Hippocampal formation (tissue), 2 donors: ENCODE data around the gene WIPF2.

ENCODE experiments used
- DNase-seq, 2 donors: peaks; one replicate each; lab custom pipeline; 2025; lab: John Stamatoyannopoulos, UW

Gene WIPF2

DNA sequence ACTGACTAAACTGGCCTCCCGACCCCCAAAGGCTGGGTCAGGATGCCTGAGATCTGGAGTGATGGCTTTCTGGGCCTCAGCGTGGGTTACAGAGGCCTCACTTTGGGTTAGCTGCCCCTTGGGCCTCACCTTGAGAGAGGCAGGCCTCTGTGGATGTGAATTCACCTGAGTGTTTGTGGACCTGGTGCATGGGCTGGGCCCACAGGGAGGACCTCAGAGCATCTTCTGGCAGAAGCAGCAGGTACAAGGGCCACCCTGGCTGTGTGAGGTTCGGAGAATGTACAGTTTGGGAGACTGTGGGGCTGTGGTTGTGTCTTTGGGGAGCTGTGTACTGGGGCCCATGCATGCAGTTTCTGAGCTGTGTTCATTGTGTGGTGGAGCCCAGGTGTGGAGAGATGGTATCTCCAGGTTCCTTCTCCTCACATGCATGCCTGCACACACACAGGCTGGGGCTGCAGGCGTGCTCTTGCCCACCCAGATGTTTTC, 108.2 kb downstream of the WIPF2 start:
- no peak for DNase-seq

DNA sequence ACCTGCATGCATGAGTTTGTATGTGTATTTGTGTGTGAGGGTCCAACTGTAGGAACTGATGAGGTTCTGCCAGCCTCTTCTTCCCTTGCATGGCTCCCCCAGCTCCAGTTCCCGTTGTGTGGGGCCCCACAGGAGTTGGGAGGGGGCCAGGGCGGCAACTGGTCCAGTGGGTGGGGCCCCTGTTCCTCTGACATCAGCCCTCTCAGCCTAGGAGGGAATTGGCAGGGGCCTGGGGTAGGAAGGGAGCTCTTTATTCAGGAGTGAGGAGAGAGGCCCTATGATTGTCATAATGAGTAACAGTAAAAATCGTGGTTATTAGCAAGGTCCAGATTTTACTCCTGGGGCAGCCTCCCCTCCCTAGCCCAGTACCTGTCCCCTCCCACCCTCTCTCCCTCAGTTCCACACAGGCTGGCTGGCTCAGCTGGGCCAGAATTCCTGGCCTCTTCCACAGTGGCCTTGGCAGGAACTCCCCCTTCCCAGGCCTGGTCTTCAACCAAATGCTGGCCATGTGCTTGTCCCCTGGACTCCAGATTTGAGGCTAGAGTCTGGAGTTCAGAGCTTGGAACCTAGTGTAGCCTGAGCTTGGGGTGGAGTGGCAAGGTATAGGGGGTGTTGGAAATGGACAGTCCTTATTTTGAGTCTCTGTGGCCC, 108.8 kb downstream of the WIPF2 start:
- DNase-seq: no peak

DNA sequence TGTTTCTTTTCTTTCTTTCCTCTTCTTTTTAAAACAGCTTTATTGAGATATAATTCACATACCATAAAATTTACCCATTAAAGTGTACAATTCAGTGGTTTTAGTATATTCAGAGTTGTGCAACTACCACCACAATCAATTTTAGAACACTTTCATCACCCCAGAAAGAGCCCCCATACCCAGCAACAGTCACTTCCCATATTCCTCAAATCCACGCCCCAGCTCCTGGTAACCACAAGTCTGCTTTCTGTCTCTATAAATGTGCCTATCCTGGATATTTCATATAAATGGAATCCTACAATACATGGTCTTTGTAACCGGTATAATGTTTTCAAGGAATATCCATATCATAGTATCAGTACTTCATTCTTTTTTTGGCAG, 109.3 kb downstream of the WIPF2 start:
- DNase-seq: no peak

DNA sequence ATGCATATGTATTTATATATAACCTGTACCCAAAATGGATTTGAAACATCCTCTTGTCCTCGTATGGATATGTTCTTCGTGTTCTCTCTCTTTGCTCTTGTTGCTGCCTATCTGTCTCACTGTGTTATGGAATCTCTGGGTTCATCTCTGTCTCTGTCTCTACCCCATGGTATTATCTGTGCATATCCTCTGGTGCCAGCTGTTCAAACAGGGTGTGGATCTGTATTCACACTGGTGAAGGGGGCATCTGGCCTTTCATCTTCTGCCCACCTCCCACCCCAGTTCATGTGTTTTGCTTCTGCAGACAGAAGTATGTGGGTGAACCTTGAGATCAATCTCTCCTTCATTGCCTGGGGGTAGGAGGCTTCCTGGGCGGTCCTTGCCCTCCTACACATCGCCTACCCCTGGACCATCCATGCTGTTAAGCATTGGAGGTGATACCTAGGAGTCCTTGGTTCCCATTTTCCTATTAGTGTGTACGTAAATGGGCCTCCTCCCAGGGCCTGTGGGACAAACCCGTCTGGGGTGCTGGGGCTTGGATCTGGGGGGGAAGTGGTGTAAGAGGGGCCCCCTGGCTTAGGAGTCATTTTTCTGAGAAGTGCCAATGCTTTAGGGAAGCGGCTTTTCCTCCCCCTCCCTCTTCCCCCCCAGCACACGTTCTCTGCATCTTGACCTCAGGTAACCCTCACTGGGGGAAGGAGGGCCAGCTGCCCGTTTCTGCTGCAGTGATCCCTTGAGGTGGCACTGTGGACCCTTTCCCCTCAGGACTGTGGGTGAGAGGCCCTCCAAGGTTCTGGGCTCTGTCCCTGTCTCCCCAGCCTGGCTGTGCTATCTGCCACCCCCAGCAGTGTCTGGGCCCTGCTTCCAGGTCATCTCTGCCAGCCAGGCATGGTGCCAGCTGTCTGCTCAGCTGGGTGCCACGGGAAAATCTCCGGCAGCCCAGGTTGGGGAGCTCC, 111.0 kb downstream of the WIPF2 start:
- DNase-seq: no peak

DNA sequence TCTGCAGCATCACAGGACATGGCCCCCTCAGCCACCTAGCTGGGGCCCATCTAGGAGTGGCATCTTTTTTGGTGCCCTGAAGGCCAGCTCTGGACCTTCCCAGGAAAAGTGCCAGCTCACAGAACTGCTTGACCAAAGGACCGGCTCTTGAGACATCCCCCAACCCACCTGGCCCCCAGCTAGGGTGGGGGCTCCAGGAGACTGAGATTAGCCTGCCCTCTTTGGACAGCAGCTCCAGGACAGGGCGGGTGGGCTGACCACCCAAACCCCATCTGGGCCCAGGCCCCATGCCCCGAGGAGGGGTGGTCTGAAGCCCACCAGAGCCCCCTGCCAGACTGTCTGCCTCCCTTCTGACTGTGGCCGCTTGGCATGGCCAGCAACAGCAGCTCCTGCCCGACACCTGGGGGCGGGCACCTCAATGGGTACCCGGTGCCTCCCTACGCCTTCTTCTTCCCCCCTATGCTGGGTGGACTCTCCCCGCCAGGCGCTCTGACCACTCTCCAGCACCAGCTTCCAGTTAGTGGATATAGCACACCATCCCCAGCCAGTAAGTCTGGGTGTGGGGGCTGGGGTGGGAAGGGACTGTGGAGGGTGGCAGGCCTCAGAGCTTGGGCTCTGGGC, 111.9 kb downstream of the WIPF2 start:
- no peak for DNase-seq

DNA sequence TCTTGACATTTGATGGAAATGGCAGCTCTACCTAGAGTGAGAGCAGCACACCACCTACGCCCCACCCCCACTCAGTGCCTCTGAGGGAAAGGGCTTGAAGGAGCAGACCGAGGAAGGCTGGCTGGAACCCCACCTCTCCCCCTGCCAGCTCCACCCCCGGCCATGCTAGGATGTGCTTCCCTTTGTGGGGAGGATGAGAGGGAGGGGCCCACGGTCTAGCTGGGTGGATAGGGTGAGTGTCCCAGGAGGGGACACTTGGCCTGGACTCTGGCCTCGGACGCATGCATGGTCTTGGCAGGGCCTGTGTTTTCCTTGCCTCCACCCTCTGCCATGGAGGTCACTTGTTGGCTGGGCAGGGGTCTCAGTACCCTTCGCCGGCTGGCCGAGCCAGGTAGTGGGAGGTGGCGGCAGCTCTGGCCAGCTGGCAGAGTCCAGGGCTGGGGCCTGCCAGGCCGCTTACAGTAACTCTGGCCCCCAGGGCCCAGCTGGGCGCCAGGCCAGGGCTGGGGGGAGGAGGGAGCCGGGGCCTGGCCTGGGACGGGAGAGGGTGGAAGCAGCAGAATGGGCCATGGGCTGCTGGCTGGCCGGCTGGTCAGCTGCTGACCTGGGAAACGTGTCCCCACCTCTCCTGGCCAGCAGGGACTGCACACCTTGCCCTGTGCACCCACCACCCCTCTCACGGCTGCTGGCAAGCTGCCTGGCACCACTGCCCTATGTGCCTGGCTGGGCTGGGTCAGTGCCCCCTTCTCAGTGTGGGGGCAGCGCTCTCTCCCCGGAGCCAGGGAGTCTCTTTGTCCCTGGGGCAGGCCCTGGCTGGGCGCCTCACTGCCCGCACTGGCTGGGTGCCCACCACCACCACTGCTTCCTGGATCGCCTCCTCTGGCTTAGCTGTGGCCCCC, 112.9 kb downstream of the WIPF2 start:
- DNase-seq: peak; percentile 50 to 70
